Activated naive CD4-positive, alpha-beta T cell treated with anti-CD3 and anti-CD28 coated beads, Interleukin-2, amount 50 U/mL, for 72 hours (primary cell): Measurements from ENCODE around the gene HOXA7. TPM values are rescaled to one million over a fixed set of nuclear protein-coding genes. Genes with fewer than 3 reads are reported as not detected.

ENCODE experiments used
- ATAC-seq, 2 donors: fragments of 150-1000 bp; cut with Tn5 transposase; 2 replicates each; pipeline ENCODE4 v1.10.0; 2021; ENCODE audit warnings: mild to moderate bottlenecking in 2 of 2, moderate library complexity in 2 of 2
- DNase-seq, 2 donors: peaks; one replicate each; pipeline ENCODE4 v3.0.0; 2021 to 2022; ENCODE audit warnings: low spot score in 2 of 2
- H3K27ac Mint-ChIP-seq, 2 donors: one replicate each; pipeline ENCODE4 v1.8.0; 2022; ENCODE audit warnings: mild to moderate bottlenecking in 2 of 2, mixed read lengths in 2 of 2
- H3K36me3 Mint-ChIP-seq, 2 donors: one replicate each; pipeline ENCODE4 v1.8.0; 2022; ENCODE audit warnings: mixed read lengths in 2 of 2
- H3K9me3 Mint-ChIP-seq, 2 donors: one replicate each; pipeline ENCODE4 v1.8.0; 2022; ENCODE audit warnings: mixed read lengths in 2 of 2
- total RNA-seq, 2 donors: library from RNA; stranded (reverse); gene quantifications; one replicate each; pipeline ENCODE4 v1.2.3, GENCODE V29; 2022

The HOXA7 gene
- total RNA-seq, 2 donors from 2014 or later: not detected

DNA sequence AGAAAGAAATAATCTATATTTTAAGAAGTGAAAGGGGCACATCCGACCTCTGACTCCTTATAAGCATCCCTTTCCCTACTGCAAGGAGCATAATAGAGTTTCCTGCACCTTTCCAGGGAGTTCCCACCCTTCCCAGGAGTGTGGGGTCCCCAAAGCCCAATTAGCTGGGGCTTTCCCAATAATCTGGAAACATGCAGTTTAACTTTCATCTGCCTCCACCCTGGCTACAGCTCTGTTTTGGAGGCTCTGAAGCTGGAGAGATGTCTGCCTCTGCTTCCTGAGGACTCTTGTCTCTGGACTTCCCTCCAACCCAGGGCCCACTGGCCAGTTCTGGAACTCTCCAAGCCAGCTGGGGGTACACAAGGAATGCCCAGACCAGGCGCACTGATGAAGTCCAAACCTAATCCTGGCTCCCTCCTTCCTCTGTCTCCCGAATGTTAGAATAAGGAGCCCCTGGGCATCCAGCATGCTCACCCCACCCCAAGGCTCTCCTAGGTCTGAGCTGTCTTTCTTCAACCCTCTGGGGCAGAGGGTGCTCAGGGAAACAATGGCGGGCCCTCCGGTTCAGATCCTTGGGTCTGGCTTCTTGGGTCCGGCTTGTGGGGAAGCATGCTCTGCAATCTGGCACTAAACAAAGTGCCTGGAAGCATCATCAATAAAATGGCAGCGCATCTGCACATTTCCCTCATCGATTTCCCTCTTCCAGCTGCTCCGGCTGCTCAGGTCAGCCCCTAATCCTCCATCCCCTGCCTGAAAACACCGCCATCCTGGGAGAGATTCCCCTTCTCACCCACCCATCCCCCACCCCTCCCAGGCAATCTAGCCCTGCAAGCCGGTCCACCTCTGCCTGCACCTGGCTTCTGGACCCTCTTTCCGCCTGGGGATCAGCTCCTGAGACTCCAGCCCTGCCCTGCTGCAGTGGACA is 39.3 kb downstream of the HOXA7 start:
- DNase-seq (no peak), ATAC-seq (no peak)
- Mint-ChIP-seq H3K27ac (no peak overlapping the region), H3K36me3 (no peaks in the 10 kb centered on the region), H3K9me3 (no peaks in the 10 kb centered on the region)

DNA sequence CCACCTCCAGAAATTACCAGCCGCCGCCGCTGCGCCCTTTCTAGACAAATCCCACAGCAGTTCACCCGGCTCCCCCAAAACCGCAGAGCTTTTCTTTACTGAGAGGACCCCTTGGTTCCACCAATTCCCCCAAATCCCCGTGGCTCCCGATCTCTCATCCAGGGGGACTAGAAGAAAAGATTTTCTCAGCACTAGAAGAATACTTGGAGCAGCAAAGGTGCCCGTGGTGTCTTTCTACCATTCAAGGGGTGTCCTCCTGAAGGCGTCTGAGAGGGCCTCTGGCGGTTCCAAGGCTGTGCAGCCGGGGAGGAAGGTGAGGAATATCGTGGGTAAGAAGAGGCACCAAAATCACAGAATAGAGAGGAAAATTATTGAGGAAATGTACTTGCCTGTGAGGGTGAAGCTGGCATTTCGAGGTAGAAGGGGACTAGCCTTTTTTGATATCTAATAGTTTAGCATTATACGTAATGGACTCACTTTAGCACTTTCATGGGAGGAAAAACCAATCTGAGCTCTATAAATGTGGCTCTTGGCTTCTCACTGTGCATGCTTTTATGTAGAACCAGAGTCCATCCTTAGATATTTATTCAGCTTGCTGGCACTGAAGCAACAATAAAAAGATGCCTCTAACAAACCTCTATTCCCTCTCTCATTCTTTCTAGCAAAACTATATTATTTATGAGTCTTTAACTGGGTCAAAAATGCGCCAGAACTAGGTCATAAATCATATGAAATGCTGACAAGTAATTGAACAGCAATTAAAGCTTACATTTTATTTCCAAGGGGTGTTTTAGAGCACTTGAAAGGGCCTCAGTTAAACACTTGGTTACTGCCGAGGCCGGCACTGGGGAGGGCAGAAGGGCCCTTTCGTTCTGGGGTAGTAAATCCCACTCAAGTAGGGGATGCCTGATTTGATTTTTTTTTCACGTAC is 40.2 kb downstream of the HOXA7 start:
- DNase-seq (no peak), ATAC-seq (no peak)
- Mint-ChIP-seq H3K9me3 (no peaks in the 10 kb centered on the region), H3K36me3 (no peaks in the 10 kb centered on the region), H3K27ac (no peak overlapping the region)

DNA sequence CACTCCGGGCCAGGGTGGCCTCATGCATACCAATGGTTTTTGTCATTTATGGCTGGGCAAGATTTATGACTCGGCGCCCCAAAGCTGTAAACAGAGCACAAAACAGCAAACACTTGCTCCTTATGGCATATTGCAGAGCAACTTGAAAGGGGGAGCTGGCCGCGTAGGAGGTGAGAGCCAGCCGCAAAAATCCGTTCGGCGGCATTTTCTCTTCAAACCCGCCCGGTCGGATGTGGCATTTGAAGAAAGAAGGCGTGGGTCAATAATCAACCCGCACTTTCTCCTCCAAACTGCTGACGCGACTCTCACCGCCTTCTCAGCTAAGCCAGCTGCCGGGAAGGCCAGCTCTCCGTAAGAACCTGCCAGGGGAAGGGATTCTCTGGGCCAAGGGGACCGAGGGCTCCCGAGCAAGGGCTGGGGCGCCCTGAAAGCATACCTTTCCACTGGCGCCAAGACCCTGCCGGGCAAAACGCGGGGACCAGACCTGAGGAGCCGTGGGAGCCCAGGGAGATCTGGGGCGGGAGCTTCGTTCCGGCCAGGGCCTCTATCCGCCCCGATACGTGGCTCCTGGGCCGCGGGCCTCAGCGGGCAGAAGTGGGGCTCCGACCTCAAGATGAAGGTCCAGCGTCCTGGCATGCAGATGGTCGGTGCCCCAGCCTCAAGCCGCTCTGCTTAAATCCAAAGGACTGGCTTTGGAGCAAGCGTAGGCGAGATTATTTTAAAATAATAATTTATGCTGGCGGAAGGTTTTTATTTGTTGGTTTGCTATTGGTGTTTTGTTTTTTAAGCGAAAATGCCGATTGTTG is 41.1 kb downstream of the HOXA7 start:
- no peak for ATAC-seq
- no peaks in the 10 kb centered on the region for H3K36me3 Mint-ChIP-seq

GRCh38 chr7:27114881-27115220 is 41.6 kb downstream of the HOXA7 start:
- ATAC-seq (no peak), DNase-seq (no peak)
- no peak overlapping the region for H3K27ac Mint-ChIP-seq
- H3K9me3 Mint-ChIP-seq: no peaks in the 10 kb centered on the region
- H3K36me3 Mint-ChIP-seq: no peaks in the 10 kb centered on the region

More for the DNA sequence above, 41.1 kb downstream of the HOXA7 start:
- H3K9me3 Mint-ChIP-seq: no peaks in the 10 kb centered on the region
- DNase-seq: no peak
- no peak overlapping the region for H3K27ac Mint-ChIP-seq

DNA sequence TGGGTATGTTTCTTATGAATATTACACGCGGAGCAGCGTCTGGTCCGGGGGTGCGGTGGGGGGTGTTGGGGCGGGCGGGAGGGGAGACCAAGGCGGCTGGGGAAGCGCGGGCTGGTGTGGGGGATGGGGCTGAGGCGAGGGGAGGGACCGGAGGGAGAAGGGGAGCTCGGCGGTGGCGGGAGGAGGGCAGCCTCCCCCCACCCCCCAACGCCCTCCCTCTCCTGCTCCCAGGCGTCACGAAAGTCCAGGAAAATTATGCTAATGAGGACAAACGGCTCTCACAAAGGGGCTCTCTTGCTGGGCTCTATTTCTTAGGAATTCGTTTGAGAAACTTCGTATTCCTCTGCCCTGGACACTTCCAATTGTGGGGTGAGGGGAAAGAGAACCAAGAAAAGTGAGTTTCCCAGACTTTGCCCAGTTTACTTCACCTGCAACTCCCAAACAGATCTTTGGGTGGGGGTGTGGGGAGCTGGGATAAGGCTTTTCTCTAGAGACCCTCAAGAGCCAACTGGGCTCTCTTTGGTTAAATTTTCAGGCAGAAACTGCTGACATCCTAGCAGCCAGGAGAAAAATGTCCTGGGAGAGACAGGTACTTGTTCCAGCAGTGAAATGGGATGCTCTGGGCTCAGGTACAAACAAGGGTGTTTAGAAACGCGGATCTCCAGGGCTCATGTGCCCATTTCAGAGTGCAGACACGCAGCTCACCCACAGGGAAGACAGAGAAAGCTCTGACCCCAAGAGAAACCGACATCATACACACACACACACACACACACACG is 42.3 kb downstream of the HOXA7 start:
- H3K36me3 Mint-ChIP-seq: no peaks in the 10 kb centered on the region
- DNase-seq (no peak), ATAC-seq (no peak)
- H3K27ac Mint-ChIP-seq: no peak overlapping the region
- H3K9me3 Mint-ChIP-seq: no peaks in the 10 kb centered on the region

DNA sequence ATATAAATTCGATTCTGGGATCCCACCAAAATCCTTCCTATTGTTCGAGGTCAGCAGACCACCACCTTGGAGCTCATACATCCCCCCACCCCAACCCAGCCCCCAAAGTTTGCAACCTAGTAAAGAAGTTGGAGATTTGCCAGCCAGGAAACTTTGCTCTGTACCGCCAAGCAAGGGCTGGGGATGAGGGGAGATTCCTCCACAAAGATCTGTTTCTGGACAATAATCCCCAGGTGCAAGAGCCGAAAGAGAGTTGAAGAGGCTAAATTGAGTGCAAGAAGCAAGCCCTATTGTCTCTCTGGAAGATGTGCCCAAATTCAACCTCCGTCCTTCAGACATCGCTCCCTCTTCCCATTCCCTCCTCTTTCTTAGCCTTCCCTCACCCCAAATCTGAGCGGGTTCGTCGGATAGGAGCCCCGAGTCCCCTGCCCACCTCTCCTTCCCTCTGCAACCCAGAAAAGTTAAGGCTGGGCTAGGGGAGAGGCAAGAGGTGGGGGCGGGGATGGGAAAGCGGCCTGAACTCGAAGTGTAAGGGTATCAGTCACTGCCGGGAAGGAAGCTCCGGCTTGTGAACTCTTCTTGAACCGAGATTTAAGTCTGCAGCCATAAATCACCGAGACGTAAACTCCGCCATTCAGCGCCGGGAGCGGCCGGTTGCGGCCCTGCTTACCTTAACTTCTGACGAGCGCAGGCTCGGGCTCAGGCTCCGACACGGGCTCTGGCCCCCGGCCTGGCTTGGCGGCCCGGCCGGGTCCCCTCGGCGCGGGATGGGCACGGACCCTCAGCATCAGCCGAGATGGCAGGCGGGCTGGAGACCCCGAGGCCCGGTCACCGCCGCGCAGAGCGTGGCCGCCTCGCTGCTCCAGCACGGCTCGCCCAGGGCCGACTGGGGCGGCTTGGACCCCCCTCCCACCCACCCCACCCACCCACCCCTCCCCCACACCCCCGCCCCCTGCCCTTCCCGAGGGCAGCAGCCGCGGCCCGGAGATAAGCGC is 43.2 kb downstream of the HOXA7 start:
- H3K9me3 Mint-ChIP-seq: no peaks in the 10 kb centered on the region
- H3K27ac Mint-ChIP-seq: no peak overlapping the region
- ATAC-seq: no peak
- no peak for DNase-seq
- no peaks in the 10 kb centered on the region for H3K36me3 Mint-ChIP-seq

- ATAC-seq (no peak), DNase-seq (no peak)
- H3K36me3 Mint-ChIP-seq: no peaks in the 10 kb centered on the region
- no peaks in the 10 kb centered on the region for H3K9me3 Mint-ChIP-seq
- no peak overlapping the region for H3K27ac Mint-ChIP-seq
These were observed 44.1 kb downstream of the HOXA7 start for GRCh38 chr7:27112361-27112760.

DNA sequence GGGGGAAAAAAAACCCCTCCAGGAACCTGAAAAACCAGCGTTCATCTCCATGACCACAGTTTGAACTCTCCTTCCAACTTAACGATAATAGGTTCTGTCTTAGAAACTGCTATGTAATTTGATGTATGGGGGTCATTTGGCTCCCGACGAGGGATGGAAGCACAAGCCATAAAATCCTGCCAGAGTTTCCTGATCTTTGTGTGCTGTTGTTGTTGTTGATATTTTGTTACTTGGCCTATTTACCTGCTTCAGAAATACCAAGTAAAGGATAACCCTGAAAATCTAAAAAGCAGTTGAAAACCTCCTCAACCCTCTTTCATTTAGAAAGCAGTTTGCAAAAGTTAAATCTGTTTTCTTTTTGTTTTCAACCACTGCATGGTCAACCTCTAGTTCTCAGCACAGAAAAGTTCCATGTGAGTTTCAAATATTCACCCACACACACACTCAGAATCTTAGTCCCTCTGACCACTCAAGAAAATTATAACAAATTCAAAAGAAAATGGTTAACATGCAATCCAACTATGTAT is 44.7 kb downstream of the HOXA7 start:
- DNase-seq (no peak), ATAC-seq (no peak)
- no peak overlapping the region for H3K27ac Mint-ChIP-seq
- no peaks in the 10 kb centered on the region for H3K9me3 Mint-ChIP-seq
- no peaks in the 10 kb centered on the region for H3K36me3 Mint-ChIP-seq

DNA sequence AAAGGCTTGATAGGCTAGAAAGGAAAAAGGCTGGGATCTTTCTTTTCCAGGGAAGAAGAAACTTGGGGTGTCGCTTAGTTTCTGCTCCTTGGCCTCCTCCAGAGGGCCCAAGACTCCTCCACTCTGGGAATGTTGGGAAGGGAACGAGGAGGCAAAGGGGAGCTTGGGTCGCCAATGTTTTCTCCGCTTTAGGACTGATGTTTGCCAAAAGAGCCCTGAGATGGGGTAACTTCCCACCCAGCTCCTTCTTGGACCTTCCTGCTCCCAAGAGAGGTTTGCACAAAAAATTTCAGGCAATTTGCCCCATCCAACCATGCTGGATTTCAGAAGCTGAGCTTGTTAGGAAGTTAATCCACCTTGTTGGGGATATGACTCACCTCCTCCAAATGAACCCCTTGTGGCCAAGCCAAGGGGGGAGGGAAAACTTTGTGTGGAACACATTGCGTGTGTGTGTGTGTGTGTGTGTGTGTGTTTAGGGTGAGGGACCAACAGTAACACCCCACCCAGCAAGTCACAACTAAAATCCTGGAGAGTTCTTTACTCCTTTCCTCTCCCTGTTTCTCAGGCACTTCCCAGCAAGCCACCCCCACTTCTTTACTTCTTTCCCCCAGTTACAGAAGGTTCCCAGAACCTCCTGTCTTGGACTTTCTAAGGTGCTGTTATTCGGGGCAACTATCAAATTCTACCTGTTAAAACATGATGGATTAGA is 45.3 kb downstream of the HOXA7 start:
- no peaks in the 10 kb centered on the region for H3K36me3 Mint-ChIP-seq
- H3K9me3 Mint-ChIP-seq: no peaks in the 10 kb centered on the region
- H3K27ac Mint-ChIP-seq: no peak overlapping the region
- no peak for DNase-seq
- no peak for ATAC-seq

DNA sequence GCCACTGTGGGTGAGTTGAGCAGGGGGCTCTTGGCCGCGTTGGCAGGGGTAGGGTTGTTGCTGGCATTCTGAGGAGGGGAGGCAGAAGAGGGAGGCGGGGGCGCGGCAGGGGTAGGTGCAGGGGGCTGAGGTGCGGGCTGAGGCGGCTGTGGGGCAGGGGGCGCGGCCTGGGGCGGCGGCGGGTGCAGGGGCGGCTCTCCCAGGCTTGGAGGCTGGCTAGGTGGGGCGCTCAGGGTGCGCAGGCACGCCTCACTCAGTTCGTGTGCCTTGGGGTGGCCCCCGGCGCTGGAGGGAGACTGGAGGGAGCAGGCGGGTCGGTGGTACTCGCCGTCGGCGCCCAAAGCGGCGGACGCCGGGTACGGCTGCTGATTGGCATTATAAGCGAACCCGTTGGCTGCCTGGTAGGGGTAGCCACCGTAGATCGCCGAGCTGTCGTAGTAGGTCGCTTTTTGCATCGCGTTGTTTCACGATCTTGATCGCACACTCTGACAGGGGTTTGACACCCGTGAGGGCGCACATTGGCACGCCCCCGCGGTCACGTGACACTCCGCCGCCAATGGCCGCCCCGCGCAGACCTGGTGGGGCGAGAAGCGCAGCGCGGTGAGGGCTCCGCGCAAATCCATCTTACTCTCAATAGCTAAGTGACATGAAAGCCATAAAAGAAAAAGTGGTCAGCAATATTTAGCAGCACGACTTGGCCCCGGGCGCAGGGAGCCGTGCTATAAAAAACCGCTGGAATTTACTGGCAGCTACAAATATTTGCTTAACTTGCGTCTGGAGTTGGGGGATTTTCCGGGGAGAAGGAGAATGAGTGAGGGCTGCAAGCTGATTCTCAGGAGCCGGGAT is 46.1 kb downstream of the HOXA7 start:
- DNase-seq (no peak), ATAC-seq (no peak)
- Mint-ChIP-seq H3K36me3 (no peaks in the 10 kb centered on the region), H3K27ac (no peak overlapping the region), H3K9me3 (no peaks in the 10 kb centered on the region)

DNA sequence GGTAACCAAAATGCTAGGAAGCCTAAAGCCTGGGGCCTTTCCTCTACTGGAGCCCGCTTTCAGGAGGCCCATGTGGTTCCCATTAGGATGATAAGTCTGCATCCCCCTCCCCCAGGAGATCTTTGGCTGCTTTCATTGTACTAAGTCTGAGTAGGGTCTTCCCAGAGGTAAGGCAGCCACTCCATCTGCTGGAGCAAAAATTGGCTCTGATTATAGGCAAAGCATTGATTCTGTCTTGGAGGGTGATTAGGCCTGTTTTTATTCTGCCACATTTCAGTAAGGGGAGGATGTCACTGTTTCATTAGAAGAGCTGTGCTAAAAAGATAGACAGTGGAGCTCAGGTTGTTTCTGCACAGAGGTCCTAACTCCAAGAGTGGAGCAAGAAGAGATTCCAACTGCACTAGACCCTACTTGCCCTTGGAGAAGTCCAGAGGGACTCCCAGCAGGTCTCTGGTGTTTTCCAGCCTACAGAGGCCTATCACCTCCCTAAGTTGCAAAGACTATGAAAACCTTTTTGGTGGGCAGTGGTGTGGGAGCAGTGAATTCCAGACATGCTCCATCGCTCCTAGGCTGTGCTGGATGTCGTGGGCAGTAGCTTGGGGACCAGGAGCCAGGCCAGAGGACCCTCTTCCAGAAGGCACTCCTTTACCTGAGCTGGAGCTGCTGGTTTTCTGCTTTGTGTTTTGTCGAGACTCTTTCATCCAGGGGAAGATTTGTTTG is 46.8 kb downstream of the HOXA7 start:
- Mint-ChIP-seq H3K36me3 (no peaks in the 10 kb centered on the region), H3K9me3 (no peaks in the 10 kb centered on the region), H3K27ac (no peak overlapping the region)
- DNase-seq: no peak
- no peak for ATAC-seq

DNA sequence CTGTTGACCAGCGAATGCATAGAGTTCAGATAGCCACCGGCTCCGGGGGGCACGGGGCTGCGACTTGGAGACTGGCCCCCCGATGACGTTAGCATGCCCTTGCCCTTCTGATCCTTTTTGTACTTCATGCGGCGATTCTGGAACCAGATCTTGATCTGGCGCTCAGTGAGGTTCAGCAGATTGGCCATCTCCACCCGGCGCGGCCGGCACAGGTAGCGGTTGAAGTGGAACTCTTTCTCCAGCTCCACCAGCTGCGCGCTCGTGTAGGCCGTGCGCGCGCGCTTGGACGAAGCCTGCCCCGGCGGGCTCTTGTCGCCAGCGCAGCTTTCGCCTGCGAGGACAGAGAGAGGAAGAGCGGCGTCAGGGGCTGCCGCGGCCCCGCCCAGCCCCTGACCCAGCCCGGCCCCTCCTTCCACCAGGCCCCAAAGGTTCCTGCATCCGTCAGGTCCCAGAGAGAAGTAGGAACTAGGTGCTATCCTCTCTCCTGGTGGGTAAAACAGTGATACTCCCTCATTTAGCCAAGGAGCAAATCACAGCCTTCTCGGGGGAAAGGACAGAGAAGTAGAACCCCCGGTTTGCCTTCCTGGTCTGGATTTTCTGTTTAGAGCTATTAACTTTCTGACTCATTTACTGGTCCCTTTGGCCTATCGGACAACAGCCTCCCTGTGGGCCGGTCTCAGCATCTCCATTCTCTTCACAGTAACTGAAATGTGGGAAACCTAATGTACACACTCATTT is 47.9 kb downstream of the HOXA7 start:
- Mint-ChIP-seq H3K27ac (no peak overlapping the region), H3K9me3 (no peaks in the 10 kb centered on the region), H3K36me3 (peaks cover 0 to 6% of the 10 kb centered on the region in 2 donors)
- DNase-seq (no peak), ATAC-seq (no peak)
